Duodenal mucosa (tissue), 2 donors: ENCODE measurements around the gene SDF2L1.
"Not testable (repeated sequence)": the region's sequence is repeated elsewhere in the genome, so short reads cannot be mapped to it uniquely, and the experiment has no call there.

ENCODE experiments used
- H3K27ac ChIP-seq: one replicate; pipeline ENCODE4 v1.7.0; 2013; ENCODE audit warnings: low read depth, low read length
- H3K27me3 ChIP-seq, 2 donors: one replicate each; pipeline ENCODE4 v1.7.0; 2013; ENCODE audit warnings: low read length in 2 of 2, control low read depth in 1 of 2; ENCODE audit not compliant: insufficient read depth in 2 of 2, control insufficient read depth in 1 of 2
- H3K36me3 ChIP-seq, 2 donors: one replicate each; pipeline ENCODE4 v1.7.0; 2013; ENCODE audit warnings: low read length in 2 of 2, control low read depth in 1 of 2; ENCODE audit not compliant: insufficient read depth in 2 of 2, control insufficient read depth in 1 of 2
- H3K4me1 ChIP-seq, 2 donors: one replicate each; pipeline ENCODE4 v1.7.0; 2013; ENCODE audit warnings: low read length in 2 of 2, control low read depth in 1 of 2; ENCODE audit not compliant: insufficient read depth in 2 of 2, control insufficient read depth in 1 of 2
- H3K4me3 ChIP-seq, 2 donors: one replicate each; pipeline ENCODE4 v1.7.0; 2013; ENCODE audit warnings: low read length in 2 of 2, low read depth in 1 of 2
- H3K9ac ChIP-seq, 2 donors: one replicate each; pipeline ENCODE4 v1.7.0; 2013; ENCODE audit warnings: low read length in 2 of 2, low read depth in 1 of 2
- H3K9me3 ChIP-seq, 2 donors: one replicate each; pipeline ENCODE4 v1.7.0; 2013; ENCODE audit warnings: low read length in 2 of 2, control low read depth in 1 of 2; ENCODE audit not compliant: control insufficient read depth in 1 of 2

SDF2L1 gene

GRCh38 chr22:21605887-21606564 is 36.1 kb upstream of the SDF2L1 start:
- peaks cover 7 to 12% of the 10 kb centered on the region in 2 donors for H3K36me3 ChIP-seq
- H3K4me1 ChIP-seq, result peaks cover 0 to 6% of the 10 kb centered on the region in 2 donors
- no peaks in the 10 kb centered on the region for H3K9me3 ChIP-seq
- H3K9ac ChIP-seq, result no peak overlapping the region
- H3K27me3 ChIP-seq, result no peaks in the 10 kb centered on the region
- no peak overlapping the region for H3K4me3 ChIP-seq
- H3K27ac ChIP-seq, result no peak overlapping the region

GRCh38 chr22:21606775-21607174 is 35.3 kb upstream of the SDF2L1 start:
- Histone ChIP-seq H3K4me1 (peaks cover 0 to 6% of the 10 kb centered on the region in 2 donors), H3K27me3 (no peaks in the 10 kb centered on the region), H3K4me3 (no peak overlapping the region), H3K9me3 (no peaks in the 10 kb centered on the region), H3K9ac (no peak overlapping the region), H3K36me3 (peaks cover 13 to 18% of the 10 kb centered on the region in 2 donors), H3K27ac (no peak overlapping the region)

DNA sequence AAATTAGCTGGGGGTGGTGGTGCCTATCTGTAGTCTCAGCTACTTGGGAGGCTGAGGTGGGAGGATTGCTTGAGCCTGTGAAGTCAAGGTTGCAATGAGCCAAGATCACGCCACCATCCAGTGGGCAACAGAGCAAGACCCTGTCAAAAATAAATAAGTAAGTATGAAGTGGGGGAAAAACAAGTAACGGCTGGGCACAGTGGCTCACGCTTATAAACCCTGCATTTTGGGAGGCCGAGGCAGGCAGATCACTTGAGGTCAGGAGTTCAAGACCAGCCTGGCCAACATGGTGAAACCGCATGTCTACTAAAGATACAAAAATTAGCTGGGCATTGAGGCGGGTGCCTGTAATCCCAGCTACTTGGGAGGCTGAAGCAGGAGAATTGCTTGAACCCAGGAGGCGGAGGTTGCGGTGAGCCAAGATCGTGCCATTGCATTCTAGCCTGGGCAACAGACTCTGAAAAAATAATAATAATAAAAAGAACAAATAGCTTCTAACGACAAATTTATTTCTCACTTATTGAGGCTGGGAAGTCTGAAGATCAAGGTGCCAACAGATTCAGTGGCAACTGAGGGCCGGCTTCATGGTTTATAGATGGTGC is 32.4 kb upstream of the SDF2L1 start:
- H3K27me3 ChIP-seq, H3K4me1 ChIP-seq, H3K9ac ChIP-seq, H3K27ac ChIP-seq, H3K4me3 ChIP-seq, H3K9me3 ChIP-seq: not testable (repeated sequence)
- peaks cover 17 to 28% of the 10 kb centered on the region in 2 donors for H3K36me3 ChIP-seq

- Histone ChIP-seq H3K4me1 (no peaks in the 10 kb centered on the region), H3K9me3 (no peaks in the 10 kb centered on the region), H3K27ac (no peak overlapping the region)
Observed at GRCh38 chr22:21611210-21611977, 30.7 kb upstream of the SDF2L1 start.

DNA sequence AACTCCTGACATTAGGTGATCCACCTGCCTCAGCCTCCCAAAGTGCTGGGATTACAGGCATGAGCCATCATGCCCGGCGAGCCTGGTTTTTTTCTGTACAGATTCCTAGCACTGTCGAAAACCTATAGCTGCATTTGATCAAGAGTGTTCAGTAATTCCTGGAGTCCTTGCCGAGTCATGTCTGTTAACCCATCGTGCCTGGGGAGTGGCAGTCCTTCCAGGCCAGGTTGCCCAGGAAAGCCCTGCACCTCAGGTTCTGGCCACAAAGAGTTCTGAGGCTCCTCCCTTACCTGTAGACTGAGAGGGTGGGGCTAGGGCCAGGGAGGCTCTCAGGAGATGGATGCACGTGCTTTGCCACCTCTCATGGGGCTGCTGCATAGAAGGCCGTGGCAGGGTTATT is 29.2 kb upstream of the SDF2L1 start:
- no peaks in the 10 kb centered on the region for H3K9me3 ChIP-seq
- no peak overlapping the region for H3K9ac ChIP-seq
- H3K4me3 ChIP-seq, result no peak overlapping the region
- no peaks in the 10 kb centered on the region for H3K27me3 ChIP-seq
- peaks cover 14 to 28% of the 10 kb centered on the region in 2 donors for H3K36me3 ChIP-seq
- H3K4me1 ChIP-seq, result no peaks in the 10 kb centered on the region
- H3K27ac ChIP-seq, result no peak overlapping the region

More at GRCh38 chr22:21611210-21611977, 30.7 kb upstream of the SDF2L1 start:
- no peak overlapping the region for H3K4me3 ChIP-seq
- H3K9ac ChIP-seq, result no peak overlapping the region
- H3K27me3 ChIP-seq, result no peaks in the 10 kb centered on the region
- H3K36me3 ChIP-seq, result peaks cover 17 to 28% of the 10 kb centered on the region in 2 donors

- Histone ChIP-seq H3K9ac (no peak overlapping the region), H3K9me3 (no peaks in the 10 kb centered on the region), H3K27me3 (no peaks in the 10 kb centered on the region), H3K4me3 (no peak overlapping the region), H3K27ac (no peak overlapping the region), H3K36me3 (peaks cover 14 to 31% of the 10 kb centered on the region in 2 donors), H3K4me1 (no peaks in the 10 kb centered on the region)
Observed at GRCh38 chr22:21613553-21614233, 28.4 kb upstream of the SDF2L1 start.

DNA sequence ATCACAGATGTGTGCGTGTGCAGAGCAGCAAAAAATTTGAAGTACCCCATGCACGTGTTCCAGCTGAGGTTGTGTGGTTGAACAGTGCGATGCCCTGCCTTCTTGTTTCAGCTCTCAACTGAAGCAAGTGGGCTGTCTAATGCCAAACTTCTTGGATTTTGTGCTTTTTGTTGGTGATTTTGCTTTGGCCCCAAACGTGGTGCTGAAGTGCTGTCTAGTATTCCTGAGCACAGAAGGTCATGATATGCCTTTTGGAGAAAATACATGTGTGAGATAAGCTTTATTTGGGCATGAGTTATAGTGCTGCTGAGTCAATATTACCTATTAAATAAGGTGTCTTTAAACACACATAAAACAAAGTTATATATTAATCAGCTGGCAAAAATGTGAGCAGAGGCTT is 26.4 kb upstream of the SDF2L1 start:
- no peaks in the 10 kb centered on the region for H3K27me3 ChIP-seq
- H3K27ac ChIP-seq, result no peak overlapping the region
- H3K36me3 ChIP-seq, result peaks cover 13 to 44% of the 10 kb centered on the region in 2 donors
- no peaks in the 10 kb centered on the region for H3K4me1 ChIP-seq
- no peak overlapping the region for H3K4me3 ChIP-seq
- H3K9me3 ChIP-seq, result no peaks in the 10 kb centered on the region
- H3K9ac ChIP-seq, result no peak overlapping the region

DNA sequence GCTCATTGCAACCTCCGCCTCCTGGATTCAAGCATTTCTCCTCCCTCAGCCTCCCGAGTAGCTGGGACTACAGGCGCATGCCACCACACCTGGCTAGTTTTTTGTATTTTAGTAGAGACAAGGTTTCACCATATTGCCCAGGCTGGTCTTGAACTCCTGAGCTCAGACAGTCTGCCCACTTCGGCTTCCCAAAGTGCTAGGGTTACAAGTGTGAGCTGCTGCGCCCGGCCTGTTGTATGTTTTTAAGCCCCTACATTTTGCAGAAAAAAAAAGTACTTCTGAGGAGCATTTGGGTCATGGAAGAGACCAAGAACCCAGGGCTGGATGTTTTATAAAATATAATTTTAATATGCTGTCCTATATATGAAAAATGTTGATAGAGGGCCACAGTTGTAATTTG is 24.8 kb upstream of the SDF2L1 start:
- H3K27ac ChIP-seq, H3K4me3 ChIP-seq, H3K9me3 ChIP-seq, H3K4me1 ChIP-seq, H3K27me3 ChIP-seq, H3K9ac ChIP-seq: not testable (repeated sequence)
- peaks cover 4 to 38% of the 10 kb centered on the region in 2 donors for H3K36me3 ChIP-seq

DNA sequence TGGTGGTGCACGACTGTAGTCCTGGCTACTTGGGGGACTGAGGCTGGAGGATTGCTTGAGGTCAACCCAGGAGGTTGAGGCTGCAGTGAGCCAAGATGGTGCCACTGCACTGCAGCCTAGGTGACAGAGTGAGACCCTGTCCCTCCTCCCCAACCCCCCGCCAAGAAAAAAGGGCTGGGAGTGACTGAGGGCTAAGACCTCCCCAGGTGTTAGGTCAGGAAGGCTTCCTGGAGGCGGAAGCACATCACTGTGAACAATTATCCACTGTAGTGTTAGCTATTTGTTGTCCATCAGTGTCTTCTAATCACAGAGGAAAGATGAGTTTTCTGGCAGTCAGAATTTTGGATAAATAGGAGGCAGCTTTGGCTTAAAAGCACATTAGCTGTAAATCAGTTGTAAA is 21.1 kb upstream of the SDF2L1 start:
- H3K36me3 ChIP-seq, result peaks cover 8 to 33% of the 10 kb centered on the region in 2 donors
- H3K27me3 ChIP-seq, result no peaks in the 10 kb centered on the region
- no peak overlapping the region for H3K9ac ChIP-seq
- no peaks in the 10 kb centered on the region for H3K9me3 ChIP-seq
- peaks cover 3 to 16% of the 10 kb centered on the region in 2 donors for H3K4me1 ChIP-seq
- H3K27ac ChIP-seq, result no peak overlapping the region
- H3K4me3 ChIP-seq, result no peak overlapping the region
